HEK293 (cell line): Measurements from ENCODE around the gene PPP1R9B.

Experiments used
- CTCF ChIA-PET: fragments of 350-600 bp; formaldehyde crosslinking; extraction: SDS; loops from one replicate; lab custom pipeline; 2021; ENCODE audit warnings: antibody characterized with exemption; lab: Yijun Ruan, JAX
- POLR2A ChIA-PET: fragments of 300-600 bp; formaldehyde crosslinking; extraction: SDS; loops from one replicate; lab custom pipeline; 2020; ENCODE audit warnings: antibody characterized with exemption, inconsistent platforms; lab: Yijun Ruan, JAX
- H3K27ac ChIP-seq: fragments of 200-500 bp; sonication (Bioruptor generic); 2 replicates; pipeline ENCODE4 v1.5.1; 2014; ENCODE audit warnings: low read depth, low read length, control low read depth, inconsistent platforms; ENCODE audit errors: extremely low read depth
- H3K36me3 ChIP-seq, 2 experiments: fragments of 200-500 bp in 1 of 2; sonication (Bioruptor generic) in 1 of 2; 1 replicate in 1 of 2; 2 replicates in 1 of 2; pipeline ENCODE4 v1.5.1; 2014 to 2017; ENCODE audit warnings: inconsistent platforms in 2 of 2, low read length in 2 of 2; ENCODE audit not compliant: control insufficient read depth in 2 of 2, insufficient read depth in 1 of 2
- H3K4me1 ChIP-seq: fragments of 200-500 bp; sonication (Bioruptor generic); 2 replicates; pipeline ENCODE4 v1.5.1; 2014; ENCODE audit warnings: mild to moderate bottlenecking, low read length, inconsistent platforms; ENCODE audit not compliant: control insufficient read depth, insufficient read depth
- H3K4me3 ChIP-seq: 2 replicates; pipeline ENCODE4 v1.5.1; 2011; ENCODE audit warnings: low read depth, mild to moderate bottlenecking, control low read depth, low read length, moderate library complexity
- H3K9me3 ChIP-seq: fragments of 200-500 bp; sonication (Bioruptor generic); 2 replicates; pipeline ENCODE4 v1.5.1; 2014; ENCODE audit warnings: low read depth, low read length, inconsistent platforms; ENCODE audit not compliant: control insufficient read depth, insufficient read depth
- BCL11B ChIP-seq: fragments of 450-650 bp; formaldehyde crosslinking; IDR thresholded peaks from 2 replicates; pipeline ENCODE4 v1.5.1; 2016; ENCODE audit warnings: low read depth, missing biosample characterization, missing genetic modification characterization
- CTCF ChIP-seq: fragments of 450-650 bp; formaldehyde crosslinking; IDR thresholded peaks from 2 replicates; pipeline ENCODE4 v1.5.1; 2016; ENCODE audit warnings: missing biosample characterization, missing genetic modification characterization
- HIC1 ChIP-seq: fragments of 450-650 bp; formaldehyde crosslinking; IDR thresholded peaks from 2 replicates; pipeline ENCODE4 v1.5.1; 2016; ENCODE audit warnings: missing biosample characterization, missing genetic modification characterization
- IKZF3 ChIP-seq: fragments of 450-650 bp; IDR thresholded peaks from 2 replicates; pipeline ENCODE4 v1.5.0; 2018; ENCODE audit warnings: missing biosample characterization, mild to moderate bottlenecking, missing genetic modification characterization, moderate library complexity
- PRDM6 ChIP-seq: fragments of 450-650 bp; formaldehyde crosslinking; IDR thresholded peaks from 2 replicates; pipeline ENCODE4 v1.5.1; 2017; ENCODE audit warnings: missing biosample characterization, missing genetic modification characterization
- SCRT1 ChIP-seq: fragments of 450-650 bp; formaldehyde crosslinking; IDR thresholded peaks from 2 replicates; pipeline ENCODE4 v1.5.1; 2016; ENCODE audit warnings: missing biosample characterization, missing genetic modification characterization, borderline replicate concordance
- TRIM28 ChIP-seq: IDR thresholded peaks from 2 replicates; pipeline ENCODE4 v1.6.1; 2011; ENCODE audit warnings: low read length, control low read depth, borderline replicate concordance
- ZFP3 ChIP-seq: fragments of 450-650 bp; formaldehyde crosslinking; IDR thresholded peaks from 2 replicates; pipeline ENCODE4 v1.5.1; 2016; ENCODE audit warnings: low read depth, missing biosample characterization, missing genetic modification characterization
- ZFP69B ChIP-seq: fragments of 450-650 bp; formaldehyde crosslinking; IDR thresholded peaks from 2 replicates; pipeline ENCODE4 v1.5.1; 2016; ENCODE audit warnings: missing biosample characterization, missing genetic modification characterization
- ZIC2 ChIP-seq: fragments of 450-650 bp; formaldehyde crosslinking; IDR thresholded peaks from 2 replicates; pipeline ENCODE4 v1.5.1; 2016; ENCODE audit warnings: missing biosample characterization, missing genetic modification characterization
- ZNF10 ChIP-seq: fragments of 450-650 bp; formaldehyde crosslinking; IDR thresholded peaks from 2 replicates; pipeline ENCODE4 v1.5.1; 2017; ENCODE audit warnings: missing biosample characterization, missing genetic modification characterization
- ZNF423 ChIP-seq: fragments of 450-650 bp; formaldehyde crosslinking; IDR thresholded peaks from 2 replicates; pipeline ENCODE4 v1.5.1; 2016; ENCODE audit warnings: missing biosample characterization, missing genetic modification characterization
- ZNF521 ChIP-seq: fragments of 450-650 bp; formaldehyde crosslinking; IDR thresholded peaks from 2 replicates; pipeline ENCODE4 v1.5.1; 2017; ENCODE audit warnings: missing biosample characterization, mild to moderate bottlenecking, missing genetic modification characterization
- ZNF654 ChIP-seq: fragments of 450-650 bp; formaldehyde crosslinking; IDR thresholded peaks from 2 replicates; pipeline ENCODE4 v1.5.1; 2016; ENCODE audit warnings: low read depth, missing biosample characterization, missing genetic modification characterization
- ZNF76 ChIP-seq: fragments of 450-650 bp; formaldehyde crosslinking; IDR thresholded peaks from 2 replicates; pipeline ENCODE4; 2016; ENCODE audit warnings: low read depth, missing biosample characterization, missing genetic modification characterization, borderline replicate concordance

Gene PPP1R9B

GRCh38 chr17:50118076-50118827 is 32.2 kb downstream of the PPP1R9B start:
- Histone ChIP-seq H3K4me3 (no peak overlapping the region), H3K4me1 (peaks cover 3% of the 10 kb centered on the region), H3K9me3 (no peaks in the 10 kb centered on the region), H3K27ac (no peak overlapping the region), H3K36me3 (peaks cover 0 to 10% of the 10 kb centered on the region in 2 experiments; a peak in 1 of 3 replicates)
- TF ChIP-seq ZNF521 (tag by site-specific recombination) (no peak), BCL11B (tag by site-specific recombination) (no peak), ZFP3 (tag by site-specific recombination) (peak; percentile 60; the same call in 1 of the 2 replicates)
- TF ChIP-seq, all 188 proteins: peak for 1
- CTCF ChIA-PET = interaction anchor here (0.6 to 5.2 kb wide), 5 partner anchors 21 to 46 kb away, joined by 3 to 34 read pairs (median 7); no protein-coding TSS in a partner anchor
- POLR2A ChIA-PET = interaction anchor here (1.4 kb wide), 1 partner anchor 56 kb away, joined by 3 read pairs; no protein-coding TSS in a partner anchor

GRCh38 chr17:50117202-50118051 is 33.0 kb downstream of the PPP1R9B start:
- ChIA-PET POLR2A (no interaction called here), CTCF (interaction anchor here (3.9 to 5.2 kb wide), 2 partner anchors 22 to 44 kb away, joined by 18 to 34 read pairs; no protein-coding TSS in a partner anchor)
- Histone ChIP-seq H3K9me3 (no peaks in the 10 kb centered on the region), H3K27ac (no peak overlapping the region), H3K4me1 (no peaks in the 10 kb centered on the region; the same call in 1 of the 2 replicates), H3K36me3 (peaks cover 0 to 10% of the 10 kb centered on the region in 2 experiments; a peak in 1 of 3 replicates), H3K4me3 (no peak overlapping the region)
- TF ChIP-seq ZNF423 (tag by site-specific recombination) = no peak

GRCh38 chr17:50115756-50116155 is 34.7 kb downstream of the PPP1R9B start:
- POLR2A ChIA-PET = interaction anchor here (0.5 to 0.6 kb wide), 2 partner anchors 23 to 35 kb away, joined by 3 to 5 read pairs; partner anchors contain the start of gene PPP1R9B
- TF ChIP-seq ZFP69B = no peak
- Histone ChIP-seq H3K4me1 (no peaks in the 10 kb centered on the region; the same call in 1 of the 2 replicates), H3K4me3 (no peak overlapping the region), H3K27ac (no peak overlapping the region), H3K9me3 (no peaks in the 10 kb centered on the region), H3K36me3 (peaks cover 0 to 9% of the 10 kb centered on the region in 2 experiments; a peak in 1 of 3 replicates)
- CTCF ChIA-PET = interaction anchor here (0.5 to 5.2 kb wide), 24 partner anchors 8 to 178 kb away, joined by 3 to 51 read pairs (median 8); partner anchors contain the start of genes PDK2, SAMD14 and SGCA

GRCh38 chr17:50114849-50115357 is 35.6 kb downstream of the PPP1R9B start:
- H3K27ac ChIP-seq = no peak overlapping the region
- H3K9me3 ChIP-seq = no peaks in the 10 kb centered on the region
- POLR2A ChIA-PET = interaction anchor here (0.6 to 1.5 kb wide), 4 partner anchors 8 to 28 kb away, joined by 3 to 9 read pairs (median 6); no protein-coding TSS in a partner anchor
- no peaks in the 10 kb centered on the region; the same call in 1 of the 2 replicates for H3K4me1 ChIP-seq
- peaks cover 0 to 16% of the 10 kb centered on the region in 2 experiments; a peak in 1 of 3 replicates for H3K36me3 ChIP-seq
- CTCF ChIA-PET = interaction anchor here (0.6 to 5.2 kb wide), 40 partner anchors 9 to 321 kb away, joined by 3 to 51 read pairs (median 7); partner anchors contain the start of genes PDK2, PPP1R9B, SAMD14 and SGCA
- H3K4me3 ChIP-seq = no peak overlapping the region
- TF ChIP-seq HIC1 (tag by site-specific recombination) (no peak), ZIC2 (peak; percentile 38), SCRT1 (tag by site-specific recombination) (no peak), PRDM6 (tag by site-specific recombination) (no peak), ZNF76 (peak; percentile 80; the same call in 1 of the 2 replicates), CTCF (tag by site-specific recombination) (peak; percentile 58), ZNF10 (tag by site-specific recombination) (0 out of 2 replicates have a peak, but pooled peaks have one; percentile 27), ZNF654 (tag by site-specific recombination) (peak; percentile 88), IKZF3 (0 out of 2 replicates have a peak, but pooled peaks have one; percentile 34), TRIM28 (peak; percentile 57; the same call in 1 of the 2 replicates)
